Inflammatory macrophage treated with lipopolysaccharide for 4 hours (primary cell): ENCODE data around the gene VAMP1.

Experiments used
- DNase-seq: peaks from one replicate; pipeline ENCODE4 v3.0.0-alpha.2; 2020

Gene VAMP1

GRCh38 chr12:6423267-6424007, 47.0 kb downstream of the VAMP1 start:
- peak; percentile 90 for DNase-seq

- no peak for DNase-seq
These were observed 50.1 kb downstream of the VAMP1 start for GRCh38 chr12:6420364-6420763.

- DNase-seq: no peak
These were observed 51.7 kb downstream of the VAMP1 start for GRCh38 chr12:6418796-6419195.

- DNase-seq: peak; percentile 92
These were observed 53.9 kb downstream of the VAMP1 start for GRCh38 chr12:6416596-6416995.
